GM12872 (cell line): ENCODE measurements around the gene PAM.

Experiments used
- CTCF ChIP-seq: IDR thresholded peaks from 3 replicates; pipeline ENCODE4 v1.5.1; 2011; ENCODE audit warnings: low read depth, mild to moderate bottlenecking, low read length, moderate library complexity; ENCODE audit not compliant: insufficient read depth

Gene PAM

GRCh38 chr5:103014983-103015382 lies 259.9 kb downstream of the PAM start:
- no peak for TF ChIP-seq CTCF

GRCh38 chr5:103016167-103016566 lies 261.1 kb downstream of the PAM start:
- no peak for TF ChIP-seq CTCF

GRCh38 chr5:103019804-103020203 lies 264.7 kb downstream of the PAM start:
- no peak for TF ChIP-seq CTCF

- no peak for TF ChIP-seq CTCF
Observed at GRCh38 chr5:103021314-103021713, 266.2 kb downstream of the PAM start.

- no peak for TF ChIP-seq CTCF
Observed at GRCh38 chr5:103027267-103027666, 272.2 kb downstream of the PAM start.

- no peak for TF ChIP-seq CTCF
Observed at GRCh38 chr5:103031607-103032006, 276.5 kb downstream of the PAM start.

- TF ChIP-seq CTCF = no peak
Observed at GRCh38 chr5:103033696-103034095, 278.6 kb downstream of the PAM start.

- TF ChIP-seq CTCF = no peak
Observed at GRCh38 chr5:103034662-103035392, 279.7 kb downstream of the PAM start.
